GM13977 (cell line): Measurements from ENCODE around the gene ERBB2.

Experiments
- DNase-seq: peaks from one replicate; pipeline ENCODE4 v3.0.0; 2012; ENCODE audit warnings: low spot score
- in situ Hi-C: fragments of 300-500 bp; cut with MboI; formaldehyde crosslinking; loops from one replicate; pipeline ENCODE4 v1.12.0; 2022; ENCODE audit warnings: low sequenced_read_pairs, low pct_unique_long_range_greater_than_20kb, mixed read lengths, inconsistent platforms; ENCODE audit not compliant: unreplicated experiment
- TF ChIP-seq, protein P1 (sequence below): IDR thresholded peaks from 2 replicates; pipeline ENCODE4 v1.5.1; 2012; ENCODE audit warnings: mild to moderate bottlenecking, control low read depth; ENCODE audit not compliant: insufficient read depth; ENCODE audit errors: extremely low read depth, missing control alignments

ERBB2 gene

DNA sequence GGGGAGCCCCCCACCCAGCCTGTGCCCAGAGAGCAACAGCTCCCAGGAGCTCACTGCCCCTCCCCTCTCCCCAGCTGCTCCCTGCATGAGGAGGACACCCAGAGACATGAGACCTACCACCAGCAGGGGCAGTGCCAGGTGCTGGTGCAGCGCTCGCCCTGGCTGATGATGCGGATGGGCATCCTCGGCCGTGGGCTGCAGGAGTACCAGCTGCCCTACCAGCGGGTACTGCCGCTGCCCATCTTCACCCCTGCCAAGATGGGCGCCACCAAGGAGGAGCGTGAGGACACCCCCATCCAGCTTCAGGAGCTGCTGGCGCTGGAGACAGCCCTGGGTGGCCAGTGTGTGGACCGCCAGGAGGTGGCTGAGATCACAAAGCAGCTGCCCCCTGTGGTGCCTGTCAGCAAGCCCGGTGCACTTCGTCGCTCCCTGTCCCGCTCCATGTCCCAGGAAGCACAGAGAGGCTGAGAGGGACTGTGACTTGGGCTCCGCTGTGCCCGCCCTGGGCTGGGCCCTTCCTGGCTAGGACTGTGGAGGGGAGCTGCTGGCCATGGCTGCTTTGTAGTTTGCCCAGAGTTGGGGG lies 34.1 kb upstream of the ERBB2 start:
- in situ Hi-C loops, result no loop called here
- no peak for DNase-seq
- TF ChIP-seq, protein P1, sequence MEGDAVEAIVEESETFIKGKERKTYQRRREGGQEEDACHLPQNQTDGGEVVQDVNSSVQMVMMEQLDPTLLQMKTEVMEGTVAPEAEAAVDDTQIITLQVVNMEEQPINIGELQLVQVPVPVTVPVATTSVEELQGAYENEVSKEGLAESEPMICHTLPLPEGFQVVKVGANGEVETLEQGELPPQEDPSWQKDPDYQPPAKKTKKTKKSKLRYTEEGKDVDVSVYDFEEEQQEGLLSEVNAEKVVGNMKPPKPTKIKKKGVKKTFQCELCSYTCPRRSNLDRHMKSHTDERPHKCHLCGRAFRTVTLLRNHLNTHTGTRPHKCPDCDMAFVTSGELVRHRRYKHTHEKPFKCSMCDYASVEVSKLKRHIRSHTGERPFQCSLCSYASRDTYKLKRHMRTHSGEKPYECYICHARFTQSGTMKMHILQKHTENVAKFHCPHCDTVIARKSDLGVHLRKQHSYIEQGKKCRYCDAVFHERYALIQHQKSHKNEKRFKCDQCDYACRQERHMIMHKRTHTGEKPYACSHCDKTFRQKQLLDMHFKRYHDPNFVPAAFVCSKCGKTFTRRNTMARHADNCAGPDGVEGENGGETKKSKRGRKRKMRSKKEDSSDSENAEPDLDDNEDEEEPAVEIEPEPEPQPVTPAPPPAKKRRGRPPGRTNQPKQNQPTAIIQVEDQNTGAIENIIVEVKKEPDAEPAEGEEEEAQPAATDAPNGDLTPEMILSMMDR, result no peak

DNA sequence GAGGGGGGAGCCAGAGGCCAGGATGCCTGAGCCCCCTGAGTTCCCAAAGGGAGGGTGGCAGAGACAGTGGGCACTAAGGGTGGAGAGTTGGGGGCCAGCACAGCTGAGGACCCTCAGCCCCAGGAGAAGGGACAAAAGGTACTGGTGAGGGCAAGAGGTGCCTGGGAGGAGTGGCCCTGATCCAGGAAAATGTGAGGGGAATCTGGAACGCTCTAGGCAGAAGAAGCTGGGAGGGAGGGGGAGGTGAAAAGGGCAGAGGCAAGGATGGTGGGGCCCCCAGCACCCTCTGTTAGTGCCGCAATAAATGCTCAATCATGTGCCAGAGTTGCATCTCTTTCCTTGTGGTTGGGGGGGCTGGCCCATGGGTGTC lies 33.6 kb upstream of the ERBB2 start:
- TF ChIP-seq, protein P1, result no peak

DNA sequence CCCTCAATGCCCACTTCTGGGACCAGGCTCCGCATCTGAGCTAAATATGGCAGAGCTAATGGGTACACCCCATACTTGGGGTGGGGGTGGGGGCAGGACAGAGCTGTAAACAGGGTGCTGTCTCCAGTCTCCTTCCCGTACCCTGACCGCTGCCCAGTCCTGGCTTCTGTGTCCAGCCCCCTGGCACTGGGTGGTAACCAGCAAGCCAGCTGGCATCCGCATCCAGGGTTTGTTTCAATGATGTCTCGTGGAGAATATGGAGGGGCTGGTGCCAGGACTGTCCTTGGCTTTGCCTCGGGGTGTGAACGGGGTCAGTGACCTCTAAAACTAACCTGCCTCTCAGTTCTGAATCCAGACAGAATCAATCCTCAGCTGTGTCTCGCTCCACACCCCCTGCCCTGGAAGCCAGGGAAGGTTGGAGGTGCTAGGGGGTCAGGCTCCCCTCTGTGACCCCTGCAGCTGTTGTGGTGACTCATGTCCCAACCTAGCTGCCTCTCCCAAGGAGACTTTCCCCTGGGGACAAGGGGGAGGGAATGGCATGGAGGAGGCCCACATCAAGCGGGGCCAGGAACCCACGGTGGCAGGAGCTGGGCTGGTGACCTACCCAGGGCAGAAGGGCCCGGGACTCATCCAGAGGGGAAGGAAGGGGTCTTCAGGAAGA lies 33.1 kb upstream of the ERBB2 start:
- TF ChIP-seq, protein P1, result no peak
- no peak for DNase-seq
- in situ Hi-C loops, result no loop called here

More for the DNA sequence above, 33.6 kb upstream of the ERBB2 start:
- DNase-seq, result no peak
- in situ Hi-C loops, result no loop called here

DNA sequence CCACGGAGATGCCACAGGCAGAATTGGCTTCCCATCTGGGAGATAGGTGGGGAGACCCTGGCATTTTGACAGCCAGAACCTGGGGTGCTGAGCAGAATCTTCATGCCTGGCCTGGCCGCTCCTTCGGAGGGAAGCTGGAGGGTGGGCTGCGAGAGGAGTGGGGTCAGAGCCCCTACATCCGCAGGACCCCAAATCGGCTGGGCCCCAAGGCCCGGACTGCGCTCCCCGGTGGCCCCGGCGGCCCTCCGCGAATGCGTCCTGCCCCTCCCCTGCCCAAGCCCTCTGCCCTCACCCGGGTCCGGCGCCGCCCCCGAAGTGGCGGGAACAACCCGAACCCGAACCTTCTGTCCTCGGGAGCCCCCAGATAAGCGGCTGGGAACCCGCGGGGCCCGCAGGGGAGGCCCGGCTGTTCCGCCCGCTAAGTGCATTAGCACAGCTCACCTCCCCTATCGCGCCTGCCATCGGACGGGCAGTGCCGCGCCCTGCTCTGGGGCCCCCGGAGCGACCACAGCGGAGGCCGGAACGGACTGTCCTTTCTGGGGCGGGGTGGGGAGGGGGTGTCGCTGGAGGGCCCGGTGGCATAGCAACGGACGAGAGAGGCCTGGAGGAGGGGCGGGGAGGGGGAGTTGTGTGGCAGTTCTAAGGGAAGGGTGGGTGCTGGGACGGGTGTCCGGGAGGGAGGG lies 32.5 kb upstream of the ERBB2 start:
- in situ Hi-C loops, result no loop called here
- DNase-seq, result no peak
- TF ChIP-seq, protein P1, result no peak

DNA sequence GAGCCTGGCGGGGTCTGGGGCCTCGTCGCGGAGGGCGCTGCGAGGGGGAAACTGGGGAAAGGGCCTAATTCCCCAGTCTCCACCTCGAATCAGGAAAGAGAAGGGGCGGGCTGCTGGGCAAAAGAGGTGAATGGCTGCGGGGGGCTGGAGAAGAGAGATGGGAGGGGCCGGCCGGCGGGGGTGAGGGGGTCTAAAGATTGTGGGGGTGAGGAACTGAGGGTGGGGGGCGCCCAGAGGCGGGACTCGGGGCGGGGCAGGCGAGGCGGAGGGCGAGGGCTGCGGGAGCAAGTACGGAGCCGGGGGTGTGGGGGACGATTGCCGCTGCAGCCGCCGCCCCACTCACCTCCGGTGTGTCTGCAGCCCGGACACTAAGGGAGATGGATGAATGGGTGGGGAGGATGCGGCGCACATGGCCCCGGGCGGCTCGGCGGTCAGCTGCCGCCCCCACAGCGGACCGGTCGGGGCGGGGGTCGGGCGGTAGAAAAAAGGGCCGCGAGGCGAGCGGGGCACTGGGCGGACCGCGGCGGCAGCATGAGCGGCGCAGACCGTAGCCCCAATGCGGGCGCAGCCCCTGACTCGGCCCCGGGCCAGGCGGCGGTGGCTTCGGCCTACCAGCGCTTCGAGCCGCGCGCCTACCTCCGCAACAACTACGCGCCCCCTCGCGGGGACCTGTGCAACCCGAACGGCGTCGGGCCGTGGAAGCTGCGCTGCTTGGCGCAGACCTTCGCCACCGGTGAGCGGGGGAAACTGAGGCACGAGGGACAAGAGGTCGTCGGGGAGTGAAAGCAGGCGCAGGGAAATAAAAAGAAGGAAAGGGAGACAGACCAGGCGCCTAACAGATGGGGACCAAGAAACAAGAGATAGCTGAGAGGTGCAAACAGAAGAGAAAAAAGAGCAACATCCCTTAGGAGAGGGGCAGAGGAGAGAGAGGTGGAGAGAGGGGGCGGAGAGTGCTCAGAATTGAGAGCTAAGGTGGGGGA lies 31.6 kb upstream of the ERBB2 start, which contains the start of gene PNMT:
TSS of gene PNMT (plus strand) at position 509 of the 980 bp plus-strand sequence. CDS start at position 532, 23 bp downstream.
- in situ Hi-C loops, result no loop called here
- peak; percentile 89 for DNase-seq
- TF ChIP-seq, protein P1, result peak; percentile 87
